ENCODE data around the gene THUMPD2. TPM values are rescaled to one million over a fixed set of nuclear protein-coding genes. Genes with fewer than 3 reads are reported as not detected.

Gene THUMPD2
- total RNA-seq, 1 experiment from 2014 or later: 19.5 TPM

DNA sequence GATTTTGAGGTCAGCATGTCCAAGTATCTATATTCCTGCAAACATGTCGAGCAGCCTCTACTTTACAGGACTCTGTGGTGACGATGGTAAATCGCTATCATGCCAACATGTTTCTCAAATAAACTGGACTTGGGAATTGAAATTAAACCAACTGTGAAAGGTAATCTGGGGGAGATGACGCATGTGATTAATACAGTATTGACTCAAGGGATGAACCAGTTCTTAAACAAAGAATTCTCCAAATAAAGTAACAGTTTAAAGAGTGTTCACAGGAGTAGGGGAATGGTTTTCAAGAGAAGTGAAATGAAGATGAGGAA is 54.3 kb downstream of the THUMPD2 start:
- TF ChIP-seq, protein P1, sequence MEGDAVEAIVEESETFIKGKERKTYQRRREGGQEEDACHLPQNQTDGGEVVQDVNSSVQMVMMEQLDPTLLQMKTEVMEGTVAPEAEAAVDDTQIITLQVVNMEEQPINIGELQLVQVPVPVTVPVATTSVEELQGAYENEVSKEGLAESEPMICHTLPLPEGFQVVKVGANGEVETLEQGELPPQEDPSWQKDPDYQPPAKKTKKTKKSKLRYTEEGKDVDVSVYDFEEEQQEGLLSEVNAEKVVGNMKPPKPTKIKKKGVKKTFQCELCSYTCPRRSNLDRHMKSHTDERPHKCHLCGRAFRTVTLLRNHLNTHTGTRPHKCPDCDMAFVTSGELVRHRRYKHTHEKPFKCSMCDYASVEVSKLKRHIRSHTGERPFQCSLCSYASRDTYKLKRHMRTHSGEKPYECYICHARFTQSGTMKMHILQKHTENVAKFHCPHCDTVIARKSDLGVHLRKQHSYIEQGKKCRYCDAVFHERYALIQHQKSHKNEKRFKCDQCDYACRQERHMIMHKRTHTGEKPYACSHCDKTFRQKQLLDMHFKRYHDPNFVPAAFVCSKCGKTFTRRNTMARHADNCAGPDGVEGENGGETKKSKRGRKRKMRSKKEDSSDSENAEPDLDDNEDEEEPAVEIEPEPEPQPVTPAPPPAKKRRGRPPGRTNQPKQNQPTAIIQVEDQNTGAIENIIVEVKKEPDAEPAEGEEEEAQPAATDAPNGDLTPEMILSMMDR (conservative IDR thresholded peaks at IDR 0.05): no peak
- H3K79me1 ChIP-seq (ENCODE audit: insufficient read depth, low read depth, low read length, poor library complexity, severe bottlenecking): no peaks in the 10 kb centered on the region
- H3K4me1 Mint-ChIP-seq: peaks cover 19 to 23% of the 10 kb centered on the region in 2 experiments
- no peaks in the 10 kb centered on the region for H3K23me2 ChIP-seq (ENCODE audit: insufficient read length, low read depth, low read length, poor library complexity, severe bottlenecking)
- H3K27ac Mint-ChIP-seq: no peak overlapping the region
- WGBS (ENCODE audit: extremely low coverage, insufficient read length, low lambda C conversion rate): no CpG with 5 or more reads among the region's 4 CpGs
- no peak overlapping the region for H3K27ac ChIP-seq (ENCODE audit: insufficient read length, low read depth, low read length)
- no peaks in the 10 kb centered on the region for H3K9me3 Mint-ChIP-seq
- no peak overlapping the region for H3K4me2 ChIP-seq (ENCODE audit: insufficient read depth, insufficient read length, low read length)
- no peaks in the 10 kb centered on the region for H4K20me1 ChIP-seq (ENCODE audit: control insufficient read depth, insufficient read depth, insufficient read length)
- H2BK20ac ChIP-seq (ENCODE audit: low read depth, low read length, poor library complexity, severe bottlenecking): no peak overlapping the region
- no peak overlapping the region for H4K5ac ChIP-seq (ENCODE audit: insufficient read length, low read depth, low read length)
- H3K56ac ChIP-seq (ENCODE audit: insufficient read length, low read depth, low read length): no peak overlapping the region
- H2BK5ac ChIP-seq (ENCODE audit: insufficient read length, low read length): no peak overlapping the region
- H2BK15ac ChIP-seq (ENCODE audit: low read depth, low read length): no peak overlapping the region
- no peaks in the 10 kb centered on the region; a peak in 1 of 7 replicates for H3K36me3 Mint-ChIP-seq (ENCODE audit: insufficient read depth in 1 of 3, low read depth in 3 of 3)
- no peaks in the 10 kb centered on the region for H3K27me3 Mint-ChIP-seq (ENCODE audit: low read depth)
- H3T11ph ChIP-seq (ENCODE audit: low read length): no peak overlapping the region
- H3K9ac ChIP-seq (ENCODE audit: extremely low read depth, insufficient read length, low read length): no peak overlapping the region
- no peak overlapping the region for H3K23ac ChIP-seq (ENCODE audit: insufficient read length, low read depth, low read length)
- no peaks in the 10 kb centered on the region for H3K79me2 ChIP-seq (ENCODE audit: insufficient read depth, low read length)
- no peak overlapping the region for H3K14ac ChIP-seq (ENCODE audit: insufficient read depth, low read length)
- no peak overlapping the region for H3K4ac ChIP-seq (ENCODE audit: low read depth, low read length)
- no peak overlapping the region for H4K8ac ChIP-seq (replicated peaks; ENCODE audit: insufficient read length, low read depth, low read length)
- no peak for DNase-seq
- no peak overlapping the region for H3K4me3 Mint-ChIP-seq
- no peaks in the 10 kb centered on the region for H3K9me3 ChIP-seq (ENCODE audit: control insufficient read depth, low read depth, low read length)
- H2AK5ac ChIP-seq (ENCODE audit: insufficient read length, low read length): no peak overlapping the region
- no peak overlapping the region for H2AFZ ChIP-seq (ENCODE audit: low read length)
- no peak overlapping the region for H3K18ac ChIP-seq (ENCODE audit: insufficient read length, low read depth, low read length)
- no peak overlapping the region for H2BK120ac ChIP-seq (ENCODE audit: low read depth, low read length, poor library complexity, severe bottlenecking)
- H3K27me3 ChIP-seq (ENCODE audit: insufficient read depth, low read length): no peaks in the 10 kb centered on the region
- peaks cover 3% of the 10 kb centered on the region; the same call in 1 of the 2 replicates for H3K4me1 ChIP-seq (ENCODE audit: insufficient read depth, low read length)
- H4K91ac ChIP-seq (ENCODE audit: insufficient read length, low read depth, low read length): no peak overlapping the region
- H2BK12ac ChIP-seq (ENCODE audit: insufficient read length, low read depth, low read length): no peak overlapping the region

Data from H9 (cell line).